A549 (cell line): ENCODE data around the gene SYNPO2. TPM values are rescaled to one million over a fixed set of nuclear protein-coding genes. Genes with fewer than 3 reads are reported as not detected.

Source experiments
- ATAC-seq, 2 experiments: fragments of 200-7000 bp in 1 of 2; fragments of >200 bp in 1 of 2; cut with Nextera tagmentation in 1 of 2; cut with Tn5 transposase in 1 of 2; 3 replicates each; pipeline versions ENCODE4 v1.8.0 to v1.9.1; 2018 to 2020; ENCODE audit warnings: mild to moderate bottlenecking in 1 of 2, moderate library complexity in 1 of 2
- CTCF ChIA-PET: fragments of 300-600 bp; sonication (Branson Sonifier 250); formaldehyde crosslinking; extraction: SDS; loops from one replicate; lab custom pipeline; 2021; ENCODE audit warnings: antibody characterized with exemption, inconsistent platforms; lab: Yijun Ruan, JAX
- POLR2A ChIA-PET: fragments of 350-600 bp; formaldehyde crosslinking; extraction: SDS; loops from one replicate; lab custom pipeline; 2021; ENCODE audit warnings: antibody characterized with exemption, inconsistent platforms; lab: Yijun Ruan, JAX
- DNase-seq, 2 experiments: peaks; one replicate each; pipeline versions ENCODE4 v3.0.0 to v3.0.0-alpha.2; 2011 to 2016; ENCODE audit warnings: low read depth in 1 of 2, low spot score in 1 of 2
- FAIRE-seq: peaks from 2 replicates; lab custom pipeline; 2011; peaks lifted over from hg19 to GRCh38; lab: Jason Lieb, UNC
- H3K27ac ChIP-seq, 2 experiments: fragments of >200 bp; sonication (Bioruptor Twin); formaldehyde crosslinking; 3 replicates each; pipeline ENCODE4 v1.5.1; 2016 to 2017
- H3K4me1 ChIP-seq: fragments of >200 bp; sonication (Bioruptor Twin); formaldehyde crosslinking; 3 replicates; pipeline ENCODE4 v1.6.1; 2016
- H3K4me2 ChIP-seq: fragments of >200 bp; sonication (Bioruptor Twin); formaldehyde crosslinking; 3 replicates; pipeline ENCODE4 v1.6.1; 2016
- H3K4me3 ChIP-seq: fragments of >200 bp; sonication (Bioruptor Twin); formaldehyde crosslinking; 3 replicates; pipeline ENCODE4 v1.5.1; 2016
- H3K9me3 ChIP-seq: fragments of >200 bp; sonication (Bioruptor Twin); formaldehyde crosslinking; 3 replicates; pipeline ENCODE4 v1.6.1; 2016
- ATOH8 ChIP-seq: fragments of 250-450 bp; sonication (Bioruptor Pico); IDR thresholded peaks from 2 replicates; pipeline ENCODE4 v1.5.0; 2020; ENCODE audit warnings: low read depth, mild to moderate bottlenecking, moderate library complexity
- BCL3 ChIP-seq: fragments of >200 bp; sonication (Bioruptor Twin); formaldehyde crosslinking; IDR thresholded peaks from 3 replicates; pipeline ENCODE4 v1.6.1; 2016
- CBX8 ChIP-seq: fragments of 200-600 bp; sonication (generic); IDR thresholded peaks from 2 replicates; pipeline ENCODE4 v1.6.1; 2016
- CHD2 ChIP-seq: fragments of 150-350 bp; IDR thresholded peaks from 2 replicates; pipeline ENCODE4 v1.6.1; 2014; ENCODE audit warnings: low read length; ENCODE audit not compliant: partially characterized antibody
- CHD4 ChIP-seq: fragments of 200-600 bp; sonication (generic); IDR thresholded peaks from 2 replicates; pipeline ENCODE4 v1.6.1; 2016; ENCODE audit warnings: antibody characterized with exemption, mild to moderate bottlenecking, borderline replicate concordance
- EHF ChIP-seq: fragments of 250-450 bp; sonication (Bioruptor Pico); IDR thresholded peaks from 2 replicates; pipeline ENCODE4 v1.5.0; 2020; ENCODE audit warnings: mild to moderate bottlenecking
- EHMT2 ChIP-seq: fragments of 200-600 bp; sonication (generic); IDR thresholded peaks from 2 replicates; pipeline ENCODE4 v1.6.1; 2016; ENCODE audit warnings: antibody characterized with exemption, low read depth, mild to moderate bottlenecking, moderate library complexity
- EP300 ChIP-seq, 2 experiments: fragments of >200 bp; sonication (Bioruptor Twin); formaldehyde crosslinking; IDR thresholded peaks; 2 replicates in 1 of 2; 3 replicates in 1 of 2; pipeline ENCODE4 v1.6.1; 2016 to 2017
- ESRRA ChIP-seq: fragments of 150-350 bp; IDR thresholded peaks from 2 replicates; pipeline ENCODE4 v1.6.1; 2014; ENCODE audit warnings: mild to moderate bottlenecking, low read length, borderline replicate concordance
- GATA3 ChIP-seq: IDR thresholded peaks from 2 replicates; pipeline ENCODE4 v1.6.1; 2012; ENCODE audit warnings: borderline replicate concordance
- HEYL ChIP-seq: fragments of 250-450 bp; sonication (Bioruptor Pico); IDR thresholded peaks from 2 replicates; pipeline ENCODE4 v1.8.0; 2021; ENCODE audit warnings: mild to moderate bottlenecking, moderate library complexity
- KDM1A ChIP-seq: fragments of 200-600 bp; sonication (generic); IDR thresholded peaks from 2 replicates; pipeline ENCODE4 v1.6.1; 2016; ENCODE audit warnings: low read depth, mild to moderate bottlenecking
- NPAS2 ChIP-seq: fragments of 250-450 bp; sonication (Bioruptor Pico); IDR thresholded peaks from 2 replicates; pipeline ENCODE4 v1.8.0; 2022; ENCODE audit warnings: mild to moderate bottlenecking, moderate library complexity, borderline replicate concordance
- PBX3 ChIP-seq: IDR thresholded peaks from 2 replicates; pipeline ENCODE4 v1.6.1; 2012
- PHF8 ChIP-seq: fragments of 200-600 bp; sonication (generic); IDR thresholded peaks from 2 replicates; pipeline ENCODE4 v1.6.1; 2016; ENCODE audit warnings: low read depth, mild to moderate bottlenecking, antibody characterized with exemption, moderate library complexity, borderline replicate concordance
- POLR2A ChIP-seq: IDR thresholded peaks from 2 replicates; pipeline ENCODE4 v1.6.1; 2012; ENCODE audit warnings: mild to moderate bottlenecking, low read length
- RAD21 ChIP-seq, 2 experiments: fragments of >200 bp in 1 of 2; sonication (Bioruptor Twin) in 1 of 2; formaldehyde crosslinking in 1 of 2; IDR thresholded peaks in 1 of 2; conservative IDR thresholded peaks in 1 of 2; 2 replicates in 1 of 2; 3 replicates in 1 of 2; pipeline ENCODE4 v1.6.1; 2012 to 2018; ENCODE audit warnings: inconsistent platforms in 1 of 2
- RARB ChIP-seq: fragments of 250-450 bp; sonication (Bioruptor Pico); IDR thresholded peaks from 2 replicates; pipeline ENCODE4 v1.8.0; 2021; ENCODE audit warnings: mild to moderate bottlenecking, moderate library complexity
- RCOR1 ChIP-seq: fragments of 150-350 bp; IDR thresholded peaks from 2 replicates; pipeline ENCODE4 v1.6.1; 2014; ENCODE audit warnings: antibody characterized with exemption, low read length, low read depth
- SREBF2 ChIP-seq: fragments of 450-650 bp; IDR thresholded peaks from 2 replicates; pipeline ENCODE4 v1.6.1; 2014; ENCODE audit warnings: mild to moderate bottlenecking, moderate library complexity
- ZNF302 ChIP-seq: fragments of 250-450 bp; sonication (Bioruptor Pico); IDR thresholded peaks from 2 replicates; pipeline ENCODE4 v1.9.0; 2021; ENCODE audit warnings: inconsistent platforms, mild to moderate bottlenecking, moderate library complexity
- ZSCAN20 ChIP-seq: fragments of 250-450 bp; sonication (Bioruptor Pico); IDR thresholded peaks from 2 replicates; pipeline ENCODE4 v1.8.0; 2022; ENCODE audit warnings: mild to moderate bottlenecking, moderate library complexity
- WGBS: methylation state at CpG from one replicate; pipeline ENCODE4 v1.1.6; 2017; ENCODE audit errors: missing lambda C conversion rate; 5-methylcytosine and 5-hydroxymethylcytosine counted together
- polyA plus RNA-seq, 4 experiments: library from polyadenylated mRNA; depleted of rRNA in 3 of 4; stranded (reverse); fragments of >200 nt; fragmentation: RNase III in 1 of 4; extraction: RNeasy Plus Mini Kit Qiagen cat#74134 plus additional on column Dnase treatment in 1 of 4; gene quantifications; 2 replicates in 3 of 4; 3 replicates in 1 of 4; pipeline ENCODE4 v1.2.3, GENCODE V29; 2011 to 2017
- TF ChIP-seq, protein P1 (sequence below): fragments of 250-450 bp; sonication (Bioruptor Pico); IDR thresholded peaks from 2 replicates; pipeline ENCODE4 v1.5.0; 2021; ENCODE audit warnings: mild to moderate bottlenecking, moderate library complexity, borderline replicate concordance
- TF ChIP-seq, protein P2 (sequence below): fragments of 200-600 bp; sonication (generic); IDR thresholded peaks from 2 replicates; pipeline ENCODE4 v1.6.1; 2016; ENCODE audit warnings: antibody characterized with exemption, mild to moderate bottlenecking, moderate library complexity

Gene SYNPO2
- polyA plus RNA-seq, 2 of the 4 experiments (the other 2 are of a cell fraction) = 2.5 to 8.8 TPM

DNA sequence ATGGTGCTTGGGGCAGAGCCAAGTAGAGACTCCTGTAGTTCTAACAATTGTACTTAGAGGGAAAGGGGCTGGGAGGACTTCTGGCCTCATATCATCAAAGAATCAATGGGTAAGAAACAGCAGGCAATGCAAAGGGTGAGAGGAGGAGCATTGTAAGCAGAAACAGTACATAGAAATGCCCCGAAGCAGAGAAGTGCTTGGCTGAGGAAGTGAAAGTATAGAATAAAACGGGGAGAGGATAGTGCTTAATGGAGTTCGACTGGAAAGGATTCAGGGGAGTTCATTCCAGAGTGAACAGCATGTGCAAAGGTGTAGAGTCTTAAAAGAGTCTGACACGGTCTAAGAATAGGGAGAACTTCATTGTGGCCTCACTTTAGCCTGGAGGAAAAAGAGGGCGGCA lies 103.0 kb downstream of the SYNPO2 start (continued):
- TF ChIP-seq CHD4 = no peak
- no peak for TF ChIP-seq BCL3

GRCh38 chr4:118992149-118992548 lies 103.5 kb downstream of the SYNPO2 start:
- WGBS = 73% methylated on average over 1 of the region's 1 CpG
- no peak for FAIRE-seq
- peaks cover 24% of the 10 kb centered on the region for H3K4me1 ChIP-seq
- no peaks in the 10 kb centered on the region for H3K9me3 ChIP-seq
- H3K4me3 ChIP-seq = no peak overlapping the region
- ChIA-PET CTCF (interaction anchor here (1.2 kb wide), 1 partner anchor 11 kb away, joined by 4 read pairs; no protein-coding TSS in a partner anchor), POLR2A (no interaction called here)
- no peak overlapping the region for H3K27ac ChIP-seq
- no peak for DNase-seq
- TF ChIP-seq RARB (CRISPR knock-in tag) (no peak), EHMT2 (no peak), RAD21 (conservative IDR thresholded peaks at IDR 0.05 in 1 of 2, IDR thresholded peaks at IDR 0.05 in 1 of 2) (no peak), HEYL (CRISPR knock-in tag) (no peak), SREBF2 (no peak), KDM1A (no peak), PHF8 (no peak), EHF (no peak), ESRRA (no peak), GATA3 (no peak), CBX8 (no peak), RCOR1 (no peak), ZSCAN20 (CRISPR knock-in tag) (no peak)
- TF ChIP-seq, protein P1, sequence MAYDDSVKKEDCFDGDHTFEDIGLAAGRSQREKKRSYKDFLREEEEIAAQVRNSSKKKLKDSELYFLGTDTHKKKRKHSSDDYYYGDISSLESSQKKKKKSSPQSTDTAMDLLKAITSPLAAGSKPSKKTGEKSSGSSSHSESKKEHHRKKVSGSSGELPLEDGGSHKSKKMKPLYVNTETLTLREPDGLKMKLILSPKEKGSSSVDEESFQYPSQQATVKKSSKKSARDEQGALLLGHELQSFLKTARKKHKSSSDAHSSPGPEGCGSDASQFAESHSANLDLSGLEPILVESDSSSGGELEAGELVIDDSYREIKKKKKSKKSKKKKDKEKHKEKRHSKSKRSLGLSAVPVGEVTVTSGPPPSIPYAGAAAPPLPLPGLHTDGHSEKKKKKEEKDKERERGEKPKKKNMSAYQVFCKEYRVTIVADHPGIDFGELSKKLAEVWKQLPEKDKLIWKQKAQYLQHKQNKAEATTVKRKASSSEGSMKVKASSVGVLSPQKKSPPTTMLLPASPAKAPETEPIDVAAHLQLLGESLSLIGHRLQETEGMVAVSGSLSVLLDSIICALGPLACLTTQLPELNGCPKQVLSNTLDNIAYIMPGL (CRISPR knock-in tag) = no peak
- no peak overlapping the region for H3K4me2 ChIP-seq
- ATAC-seq = no peak

GRCh38 chr4:118993333-118993732 lies 104.7 kb downstream of the SYNPO2 start:
- no peak for DNase-seq

DNA sequence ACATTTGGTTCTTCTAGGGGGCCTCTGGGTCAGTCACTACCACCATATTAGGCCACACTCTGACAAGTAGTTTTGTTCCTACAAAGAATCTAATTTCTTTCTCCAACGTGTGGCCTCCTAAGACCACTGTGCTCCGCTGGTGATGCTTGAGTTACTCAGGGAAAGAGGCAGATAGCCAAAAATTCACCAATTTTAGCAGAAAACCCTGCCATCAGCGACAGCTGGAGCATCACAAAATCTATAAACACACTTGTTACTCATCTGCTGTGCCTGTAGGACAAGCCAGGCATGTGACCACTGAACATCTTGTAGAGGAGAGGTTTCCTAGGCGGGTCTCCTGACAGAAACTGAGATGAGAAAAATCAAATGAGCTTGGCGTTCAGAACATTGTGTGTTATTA lies 105.4 kb downstream of the SYNPO2 start:
- POLR2A ChIA-PET = no interaction called here
- no peak for TF ChIP-seq PBX3
- no peak for TF ChIP-seq POLR2A
- no peak for TF ChIP-seq ZNF302 (CRISPR knock-in tag)
- TF ChIP-seq RAD21 (conservative IDR thresholded peaks at IDR 0.05 in 1 of 2, IDR thresholded peaks at IDR 0.05 in 1 of 2) = no peak
- TF ChIP-seq, protein P2, sequence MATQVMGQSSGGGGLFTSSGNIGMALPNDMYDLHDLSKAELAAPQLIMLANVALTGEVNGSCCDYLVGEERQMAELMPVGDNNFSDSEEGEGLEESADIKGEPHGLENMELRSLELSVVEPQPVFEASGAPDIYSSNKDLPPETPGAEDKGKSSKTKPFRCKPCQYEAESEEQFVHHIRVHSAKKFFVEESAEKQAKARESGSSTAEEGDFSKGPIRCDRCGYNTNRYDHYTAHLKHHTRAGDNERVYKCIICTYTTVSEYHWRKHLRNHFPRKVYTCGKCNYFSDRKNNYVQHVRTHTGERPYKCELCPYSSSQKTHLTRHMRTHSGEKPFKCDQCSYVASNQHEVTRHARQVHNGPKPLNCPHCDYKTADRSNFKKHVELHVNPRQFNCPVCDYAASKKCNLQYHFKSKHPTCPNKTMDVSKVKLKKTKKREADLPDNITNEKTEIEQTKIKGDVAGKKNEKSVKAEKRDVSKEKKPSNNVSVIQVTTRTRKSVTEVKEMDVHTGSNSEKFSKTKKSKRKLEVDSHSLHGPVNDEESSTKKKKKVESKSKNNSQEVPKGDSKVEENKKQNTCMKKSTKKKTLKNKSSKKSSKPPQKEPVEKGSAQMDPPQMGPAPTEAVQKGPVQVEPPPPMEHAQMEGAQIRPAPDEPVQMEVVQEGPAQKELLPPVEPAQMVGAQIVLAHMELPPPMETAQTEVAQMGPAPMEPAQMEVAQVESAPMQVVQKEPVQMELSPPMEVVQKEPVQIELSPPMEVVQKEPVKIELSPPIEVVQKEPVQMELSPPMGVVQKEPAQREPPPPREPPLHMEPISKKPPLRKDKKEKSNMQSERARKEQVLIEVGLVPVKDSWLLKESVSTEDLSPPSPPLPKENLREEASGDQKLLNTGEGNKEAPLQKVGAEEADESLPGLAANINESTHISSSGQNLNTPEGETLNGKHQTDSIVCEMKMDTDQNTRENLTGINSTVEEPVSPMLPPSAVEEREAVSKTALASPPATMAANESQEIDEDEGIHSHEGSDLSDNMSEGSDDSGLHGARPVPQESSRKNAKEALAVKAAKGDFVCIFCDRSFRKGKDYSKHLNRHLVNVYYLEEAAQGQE = no peak
- TF ChIP-seq NPAS2 (CRISPR knock-in tag) = no peak
- TF ChIP-seq KDM1A = no peak
- no peak for TF ChIP-seq ATOH8 (CRISPR knock-in tag)
- TF ChIP-seq CHD2 = no peak

More at GRCh38 chr4:118993333-118993732, 104.7 kb downstream of the SYNPO2 start:
- Histone ChIP-seq H3K27ac (no peak overlapping the region), H3K4me3 (no peak overlapping the region), H3K4me1 (peaks cover 19% of the 10 kb centered on the region), H3K9me3 (no peaks in the 10 kb centered on the region)
- CTCF ChIA-PET = interaction anchor here (0.9 to 1.2 kb wide), 3 partner anchors 11 to 220 kb away, joined by 3 to 4 read pairs (median 3); partner anchors contain the start of gene USP53
- FAIRE-seq = no peak
- WGBS = 84% methylated on average over 2 of the region's 2 CpGs
- POLR2A ChIA-PET = no interaction called here
- no peak for TF ChIP-seq EP300 (IDR thresholded peaks at IDR 0.05)
- TF ChIP-seq HEYL (CRISPR knock-in tag) = no peak
- no peak for TF ChIP-seq SREBF2
- no peak for TF ChIP-seq PHF8
- TF ChIP-seq, all 56 proteins: peak for 0
- no peak overlapping the region for H3K4me2 ChIP-seq
- no peak for ATAC-seq

More for the DNA sequence above, 105.4 kb downstream of the SYNPO2 start:
- H3K27ac ChIP-seq = no peak overlapping the region
- H3K9me3 ChIP-seq = no peaks in the 10 kb centered on the region
- H3K4me1 ChIP-seq = peaks cover 12% of the 10 kb centered on the region
- DNase-seq (no peak), FAIRE-seq (no peak), ATAC-seq (no peak)
- CTCF ChIA-PET = interaction anchor here (0.9 kb wide), 1 partner anchor 219 kb away, joined by 3 read pairs; the partner anchor contains the start of gene USP53
- no peak overlapping the region for H3K4me2 ChIP-seq
- H3K4me3 ChIP-seq = no peak overlapping the region
- 73% methylated on average over 5 of the region's 5 CpGs for WGBS
